NCI-H2029 treated with DMSO at 0.1 percent for 48 hours (cell line): ENCODE measurements around the gene TRIM71.
A peak's percentile ranks its signal among the peaks of the same experiment; 100 is the strongest.
"Not testable (repeated sequence)": the region's sequence is repeated elsewhere in the genome, so short reads cannot be mapped to it uniquely, and the experiment has no call there.

Source experiments
- DNase-seq: peaks from one replicate; lab custom pipeline; 2025; lab: John Stamatoyannopoulos, UW

Gene TRIM71

DNA sequence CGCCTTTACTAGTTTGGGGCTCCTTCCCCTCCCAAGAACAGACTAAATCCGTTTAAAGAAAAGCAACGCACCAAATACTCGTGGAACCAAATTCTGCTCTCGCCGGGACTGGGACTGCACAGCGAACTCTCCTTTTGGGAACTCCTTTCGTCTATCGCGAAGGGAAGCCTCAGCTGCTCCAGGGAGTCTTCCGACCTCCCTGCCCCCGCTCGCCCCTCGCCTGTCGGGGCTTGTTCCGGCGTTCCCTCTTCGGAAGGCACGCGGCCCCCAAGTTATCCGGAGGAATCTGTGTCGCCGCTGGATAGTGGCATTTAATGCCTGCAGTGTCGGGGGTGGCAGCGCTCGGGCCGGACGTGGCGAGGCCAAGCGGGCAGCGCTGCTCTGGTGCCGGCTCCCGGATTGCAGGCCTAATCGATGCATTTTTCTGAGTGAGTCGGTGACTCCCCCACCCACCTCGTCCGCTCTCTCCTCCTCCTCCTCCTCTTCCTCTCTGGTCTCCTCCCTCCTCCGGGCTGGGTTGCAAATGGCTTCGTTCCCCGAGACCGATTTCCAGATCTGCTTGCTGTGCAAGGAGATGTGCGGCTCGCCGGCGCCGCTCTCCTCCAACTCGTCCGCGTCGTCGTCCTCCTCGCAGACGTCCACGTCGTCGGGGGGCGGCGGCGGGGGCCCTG is at the start of gene TRIM71:
TSS of gene TRIM71 (plus strand) at position 440 of the 671 bp plus-strand sequence. CDS start at position 524, 84 bp downstream.
- DNase-seq = no peak

DNA sequence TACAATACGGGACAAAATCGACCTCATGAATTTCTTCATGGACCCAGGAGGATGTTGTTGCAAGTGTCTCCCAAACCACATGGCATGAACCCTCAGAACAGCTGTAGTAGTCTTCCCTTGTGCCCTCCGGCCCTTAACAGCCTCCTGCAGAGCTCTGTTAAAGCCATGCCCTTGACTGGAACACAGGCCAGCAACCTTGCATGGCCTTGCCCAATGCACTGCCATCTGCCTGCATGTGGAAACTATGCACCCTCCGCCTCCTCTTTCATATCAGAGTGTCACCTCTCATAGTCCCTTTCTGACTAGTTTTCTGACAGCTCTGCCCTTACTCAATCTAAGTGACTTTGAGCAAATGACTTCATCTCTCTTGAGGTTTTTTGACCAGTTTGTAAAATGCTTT is 39.4 kb upstream of the TRIM71 start:
- no peak for DNase-seq

DNA sequence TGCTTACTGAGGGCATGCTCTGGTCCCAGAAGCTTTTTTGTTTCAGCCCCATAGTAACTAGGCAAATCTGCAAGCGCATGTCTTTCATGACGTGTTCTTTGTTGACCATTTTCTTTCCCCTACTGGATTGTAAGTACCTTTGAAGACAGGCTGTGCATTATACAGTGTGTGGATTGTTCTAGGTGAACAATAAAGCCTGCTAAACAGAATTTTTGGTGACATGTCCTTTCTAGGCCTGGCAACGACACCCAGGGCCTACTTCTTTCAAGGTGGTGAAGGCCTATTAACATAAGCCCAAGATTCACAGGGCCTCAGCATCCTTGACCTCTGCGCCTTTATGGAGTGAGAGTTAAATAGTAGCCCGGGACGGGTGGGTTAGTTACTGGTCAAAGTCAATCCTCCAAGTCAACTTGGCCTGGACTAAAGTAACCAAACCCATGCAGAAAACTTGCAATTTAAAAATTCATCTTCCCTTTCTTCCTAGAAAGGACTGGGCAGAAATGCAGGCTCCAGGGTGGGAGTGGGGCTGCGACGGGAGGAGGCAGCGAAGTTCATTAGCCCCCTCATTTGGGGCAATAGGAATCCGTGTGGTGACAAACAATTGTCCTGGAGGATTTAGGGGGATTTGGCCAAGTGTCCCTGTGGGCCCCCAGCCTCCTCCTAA is 37.6 kb upstream of the TRIM71 start:
- no peak for DNase-seq

DNA sequence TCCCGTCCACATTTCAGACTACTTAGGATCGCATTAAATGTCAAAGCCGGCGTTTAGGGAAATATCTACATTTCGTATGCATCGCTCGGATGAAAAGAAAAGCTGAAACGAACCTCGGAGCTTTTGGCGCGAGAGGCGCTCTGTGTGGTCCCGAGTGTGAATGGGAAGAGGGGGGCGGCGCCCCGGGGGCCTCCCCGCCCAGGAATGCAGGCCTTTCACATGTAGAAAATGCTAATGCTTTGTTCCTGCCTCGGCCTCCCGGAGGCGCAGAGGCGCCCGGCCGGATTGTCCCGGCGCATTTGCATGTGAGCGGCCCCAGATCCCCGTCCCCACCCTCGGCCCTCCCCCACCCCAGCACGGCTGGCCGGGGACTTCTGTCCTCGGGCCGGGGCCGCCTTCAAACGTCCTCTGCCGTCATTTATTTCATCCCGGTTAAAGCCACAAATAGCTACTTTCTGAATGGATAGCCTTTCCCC is 37.0 kb upstream of the TRIM71 start:
- no peak for DNase-seq

DNA sequence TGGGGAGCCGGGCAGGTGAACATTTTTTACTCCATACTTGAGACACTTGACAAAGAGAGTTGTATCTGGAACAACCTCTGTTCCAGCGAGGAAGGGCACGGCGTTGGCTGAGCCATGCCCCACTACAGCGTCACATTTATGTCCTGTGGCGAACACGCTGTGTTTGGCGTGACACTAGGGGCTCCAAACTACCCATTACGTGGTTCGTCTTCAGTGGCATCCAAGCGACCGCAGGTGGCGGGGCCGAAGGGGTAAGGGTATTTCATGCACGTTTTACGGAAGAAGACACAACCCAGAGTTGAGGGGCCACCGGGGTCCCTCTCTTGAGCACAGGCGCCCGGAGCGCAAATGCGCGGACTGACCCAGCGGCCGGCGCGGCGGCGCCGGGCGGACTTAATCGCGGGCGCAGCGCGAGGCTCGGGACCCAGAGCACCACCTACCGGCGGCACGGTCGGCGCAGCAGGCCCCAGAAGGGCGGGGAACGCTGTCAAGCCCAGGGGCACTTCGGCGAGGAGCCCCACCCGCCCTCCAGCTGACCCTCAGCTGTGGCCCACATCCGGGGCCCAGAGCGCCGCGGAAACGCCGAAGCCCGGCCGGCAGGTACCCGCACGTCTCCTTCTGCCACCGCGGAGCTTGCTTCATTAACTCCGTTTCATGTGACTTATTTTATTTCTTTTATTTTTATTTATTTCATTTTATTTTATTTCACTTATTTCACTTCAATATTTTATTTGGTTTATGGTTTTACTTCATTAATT is 36.4 kb upstream of the TRIM71 start:
- DNase-seq = peak; percentile 50

DNA sequence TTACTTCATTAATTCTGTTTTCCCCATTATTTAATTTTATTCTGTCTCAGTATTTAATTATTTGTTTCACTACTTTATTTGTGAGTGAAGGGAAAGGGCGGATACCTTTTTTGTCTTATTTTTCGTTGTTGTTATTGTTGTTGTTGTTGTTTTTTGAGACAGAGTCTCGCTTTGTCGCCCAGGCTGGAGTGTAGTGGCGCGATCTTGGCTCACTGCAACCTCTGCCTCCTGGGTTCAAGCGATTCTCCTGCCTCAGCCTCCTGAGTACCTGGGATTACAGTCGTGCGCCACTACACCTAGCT is 35.9 kb upstream of the TRIM71 start:
- DNase-seq = not testable (repeated sequence)

DNA sequence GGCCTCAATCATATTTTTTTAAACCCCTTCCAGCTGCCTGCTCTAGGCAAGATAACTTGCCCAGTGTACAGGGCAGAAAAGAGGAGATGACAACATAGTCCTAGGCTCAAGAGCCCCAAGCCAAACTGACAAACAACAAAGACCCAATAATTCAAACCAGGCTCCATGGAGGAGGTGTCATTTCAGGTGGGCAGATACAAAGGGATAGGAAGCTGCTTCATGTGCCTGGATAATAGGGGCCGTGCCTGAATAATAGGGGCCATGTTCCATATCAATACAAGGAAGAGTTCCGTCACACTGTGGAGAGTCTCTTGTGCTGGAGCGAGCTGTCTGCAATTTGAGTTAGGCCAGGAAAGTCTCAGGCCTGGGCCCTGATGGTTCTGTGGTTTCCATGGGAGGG is 35.4 kb upstream of the TRIM71 start:
- no peak for DNase-seq

DNA sequence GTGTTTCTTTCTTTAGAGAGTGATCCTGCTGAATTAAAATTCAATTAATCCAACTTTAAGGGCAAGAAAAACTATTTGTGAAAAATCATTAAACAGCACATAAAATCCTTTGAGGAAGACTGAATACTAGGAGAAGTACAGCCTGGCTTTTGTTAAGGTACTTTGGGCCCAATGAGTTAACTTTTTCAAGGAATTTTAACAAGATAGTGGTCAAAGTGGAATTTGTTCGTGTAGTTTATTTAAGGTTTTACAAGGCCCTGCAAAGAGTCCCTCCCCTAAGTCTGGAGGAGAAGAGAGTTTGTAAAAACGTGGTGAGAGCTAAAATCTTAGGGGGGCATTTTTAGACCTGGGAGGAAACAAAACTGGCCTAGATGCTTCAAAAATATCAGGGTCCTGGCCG is 26.0 kb upstream of the TRIM71 start:
- DNase-seq = no peak

DNA sequence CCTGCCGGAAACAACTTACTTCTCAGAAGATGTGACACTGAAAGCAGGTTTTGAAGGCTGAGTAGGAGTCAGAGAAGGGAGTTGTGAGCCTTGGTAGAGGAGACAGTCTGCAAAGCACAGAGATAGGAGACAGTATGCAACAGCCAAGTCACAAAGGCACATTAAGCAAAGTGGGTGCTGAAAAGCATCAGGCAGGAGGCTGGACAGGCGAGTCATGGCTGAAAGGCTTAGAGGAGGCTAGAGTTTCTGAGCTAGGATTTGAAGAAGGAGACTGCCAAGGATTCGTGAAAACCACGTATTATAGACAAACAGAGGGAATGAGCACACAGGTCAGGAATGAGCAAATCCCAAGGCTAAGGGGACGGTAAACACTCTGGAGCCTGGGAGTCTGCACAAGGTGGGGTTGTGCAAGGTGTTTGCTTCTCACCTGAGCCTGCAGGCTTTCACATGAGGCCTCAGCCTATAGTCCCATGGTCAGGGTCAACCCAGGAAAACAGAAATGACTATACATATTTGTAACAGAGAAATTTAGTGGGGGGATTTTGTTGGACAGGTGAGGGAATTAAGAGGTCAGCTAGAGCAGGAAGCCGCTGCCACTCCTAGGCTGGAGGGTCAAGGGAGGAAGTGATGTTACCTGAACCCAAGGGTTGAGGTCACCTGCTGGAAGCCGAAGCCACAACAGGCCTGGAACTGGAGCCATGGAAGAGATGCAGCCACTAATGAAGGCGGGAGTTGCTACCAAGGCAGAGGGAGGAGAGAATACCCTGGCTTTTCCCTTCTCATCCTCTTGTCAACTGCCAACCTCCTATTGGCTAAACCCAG is 23.1 kb upstream of the TRIM71 start:
- peak; percentile 29 for DNase-seq

DNA sequence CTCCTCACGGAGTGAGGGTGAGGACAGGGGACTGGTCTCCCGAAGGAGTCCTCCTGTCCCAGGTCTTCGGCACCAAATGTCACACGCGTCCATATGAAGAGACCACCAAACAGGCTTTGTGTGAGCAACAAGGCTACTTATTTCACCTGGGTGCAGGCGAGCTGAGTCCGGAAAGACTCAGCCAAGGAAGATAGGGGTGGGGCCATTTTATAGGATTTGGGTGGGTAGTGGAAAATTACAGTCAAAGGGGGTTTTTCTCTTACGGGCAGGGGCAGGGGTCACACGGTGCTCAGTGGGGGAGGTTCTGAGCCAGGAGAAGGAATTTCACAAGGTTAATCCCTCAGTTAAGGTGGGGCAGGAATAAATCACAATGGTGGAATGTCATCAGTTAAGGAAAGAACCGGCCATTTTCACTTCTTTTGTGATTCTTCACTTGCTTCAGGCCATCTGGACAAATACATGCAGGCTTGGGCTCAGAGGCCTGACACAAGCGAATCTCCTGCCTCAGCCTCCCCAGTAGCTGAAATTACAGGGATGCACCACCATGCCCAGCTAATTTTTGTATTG is 21.3 kb upstream of the TRIM71 start:
- DNase-seq = not testable (repeated sequence)

DNA sequence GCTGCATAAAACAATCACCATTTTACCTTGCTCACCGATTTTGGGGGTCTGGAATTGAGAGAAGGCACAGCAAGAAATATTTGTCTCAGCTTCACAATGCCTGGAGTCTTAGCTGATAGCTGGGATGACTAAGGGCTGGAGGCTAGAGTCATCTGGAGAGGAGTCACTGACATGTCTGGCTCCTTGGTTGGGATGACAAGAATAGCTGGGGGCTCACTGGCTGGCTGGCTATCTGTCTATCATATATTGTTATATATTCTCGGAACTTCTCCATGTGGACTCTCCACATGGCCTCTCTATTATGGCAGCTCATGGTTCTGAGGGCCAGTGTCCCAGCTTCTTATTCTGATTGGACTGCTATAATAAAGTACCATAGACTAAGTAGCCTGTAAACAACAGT is 20.0 kb upstream of the TRIM71 start:
- no peak for DNase-seq

DNA sequence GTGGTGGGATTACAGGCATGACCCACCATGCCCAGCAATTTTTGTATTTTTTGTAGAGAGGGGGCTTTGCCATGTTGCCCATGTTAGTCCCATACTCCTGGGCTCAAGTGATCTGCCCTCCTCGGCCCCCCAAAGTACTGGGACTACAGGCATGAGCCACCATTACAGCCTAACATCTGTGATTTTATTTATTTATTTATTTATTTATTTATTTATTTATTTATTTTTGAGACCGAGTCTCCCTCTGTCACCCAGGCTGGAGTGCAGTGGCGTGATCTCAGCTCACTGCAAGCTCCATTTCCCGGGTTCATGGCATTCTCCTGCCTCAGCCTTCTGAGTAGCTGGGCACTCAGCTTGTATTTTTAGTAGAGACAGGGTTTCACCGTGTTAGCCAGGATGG is 16.4 kb upstream of the TRIM71 start:
- DNase-seq = not testable (repeated sequence)

DNA sequence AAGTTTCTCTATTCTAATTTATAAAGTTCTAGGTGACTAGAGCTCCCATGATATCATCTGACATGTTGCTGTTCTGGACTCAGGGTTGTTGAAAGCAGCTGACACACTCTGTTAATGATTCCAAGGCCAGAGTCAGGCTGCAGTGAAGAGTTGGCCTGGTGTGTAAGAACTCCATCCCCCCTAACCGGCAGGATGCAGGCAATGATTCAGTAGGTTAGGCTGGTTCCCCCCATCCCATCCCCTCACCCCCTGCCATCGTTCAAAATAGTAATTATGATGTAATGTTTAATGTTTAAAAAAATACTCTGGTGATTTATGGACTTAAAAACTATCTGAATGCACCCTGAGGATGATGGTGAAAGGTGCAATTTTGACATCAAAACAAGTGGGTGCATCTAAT is 4.6 kb upstream of the TRIM71 start:
- no peak for DNase-seq

DNA sequence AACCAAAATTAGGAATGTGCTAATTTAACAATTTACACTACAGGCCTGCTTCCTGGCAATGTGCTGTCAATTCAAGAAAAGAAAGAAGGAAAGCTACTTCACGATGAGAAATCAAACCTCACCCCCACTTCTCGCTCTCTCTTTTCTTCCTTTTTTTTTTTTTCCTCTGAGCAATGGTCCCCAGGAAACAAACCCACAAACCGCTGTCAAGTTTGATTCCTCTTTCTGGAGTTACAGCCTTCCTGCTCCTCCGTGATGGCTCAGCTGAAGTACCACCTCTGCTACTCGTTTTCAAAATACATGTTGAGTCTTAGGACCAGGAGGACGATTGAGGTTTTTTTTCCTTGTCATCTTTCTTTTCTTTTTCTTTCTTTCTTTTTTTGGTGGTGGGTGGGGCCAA is 3.4 kb upstream of the TRIM71 start:
- no peak for DNase-seq

DNA sequence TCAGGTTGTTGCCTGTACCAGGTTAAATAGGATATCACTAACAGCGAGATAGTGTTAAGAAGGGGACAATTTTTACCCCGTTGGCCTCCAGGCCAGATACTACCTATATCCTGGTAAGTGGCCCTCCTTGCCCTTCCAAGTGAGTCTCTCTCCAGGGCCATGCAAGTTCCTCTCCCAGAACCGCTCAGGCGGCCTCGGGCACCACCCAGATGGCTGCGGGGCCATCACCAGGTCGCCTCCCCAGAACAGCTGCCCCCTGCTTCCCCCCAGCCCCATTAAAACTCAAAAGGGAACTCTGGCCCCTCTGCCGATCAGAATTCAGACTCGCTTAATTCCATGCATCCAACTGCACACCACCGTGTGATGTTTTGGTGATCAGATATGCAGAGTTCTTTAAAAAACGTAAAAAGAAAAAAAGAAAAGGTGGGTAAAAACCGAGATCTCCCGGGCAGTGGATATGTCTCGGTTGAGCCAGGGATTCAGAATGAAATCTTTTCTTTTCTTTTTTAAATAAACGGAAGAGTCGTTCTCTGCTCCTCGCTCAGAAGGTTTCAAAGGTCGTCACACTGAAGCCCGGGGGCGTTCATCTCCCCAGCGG is 1.9 kb upstream of the TRIM71 start:
- DNase-seq = no peak

DNA sequence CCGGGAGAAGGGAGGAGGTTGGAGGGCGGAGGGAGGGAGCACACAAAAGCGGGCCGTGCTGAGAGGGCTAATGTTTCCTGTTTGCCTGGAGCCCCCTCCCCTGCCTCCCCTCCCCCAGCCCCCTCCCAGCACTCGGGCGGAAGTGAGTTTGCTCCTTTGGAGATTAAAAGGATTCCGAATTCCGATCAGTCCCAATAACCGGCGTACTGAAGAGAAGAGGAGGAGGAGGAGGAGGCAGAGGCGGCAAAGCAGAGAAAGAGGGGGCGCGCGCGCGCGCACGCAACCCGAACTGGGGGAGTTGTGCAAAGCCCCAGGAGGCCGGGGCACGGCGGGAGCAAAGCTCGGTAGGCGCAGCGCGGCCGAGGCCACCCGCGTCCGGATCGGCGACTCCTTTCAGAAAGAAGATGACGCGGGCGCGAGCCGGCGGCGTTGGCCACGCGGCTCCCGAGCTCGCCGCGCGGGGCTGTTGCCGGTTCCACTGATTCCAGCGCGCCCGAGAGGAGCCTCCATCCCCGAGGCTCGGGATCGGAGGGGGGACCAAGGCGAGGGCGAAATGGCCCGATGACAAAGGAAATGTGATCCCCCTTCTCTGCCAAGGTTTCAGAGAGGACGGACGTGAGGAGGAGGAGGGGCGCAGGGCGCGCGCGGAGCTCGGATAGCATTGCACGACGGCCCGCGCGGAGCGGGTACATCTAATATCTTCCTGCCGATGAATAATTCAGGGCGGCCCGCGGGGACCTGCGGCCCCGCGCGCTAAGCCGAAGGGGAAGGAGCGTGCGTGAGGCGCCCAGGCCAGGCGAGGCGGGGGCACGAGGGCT is 1.1 kb upstream of the TRIM71 start:
- no peak for DNase-seq

DNA sequence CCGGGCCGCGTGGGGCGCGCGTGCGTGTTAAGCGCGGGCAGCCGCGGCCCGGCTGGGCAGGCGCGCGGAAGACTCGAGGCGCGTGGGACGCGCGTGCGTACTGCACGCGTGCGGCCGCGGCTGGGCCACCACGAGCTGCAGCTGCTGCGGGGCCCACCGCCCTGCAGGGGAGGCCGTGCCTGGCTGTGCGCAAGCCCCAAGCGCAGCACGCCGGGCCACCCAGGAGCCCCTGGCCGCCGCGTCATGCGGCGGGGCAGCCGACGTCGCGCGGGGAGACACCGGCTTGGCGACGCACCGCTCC is 590 bp upstream of the TRIM71 start:
- DNase-seq = no peak

DNA sequence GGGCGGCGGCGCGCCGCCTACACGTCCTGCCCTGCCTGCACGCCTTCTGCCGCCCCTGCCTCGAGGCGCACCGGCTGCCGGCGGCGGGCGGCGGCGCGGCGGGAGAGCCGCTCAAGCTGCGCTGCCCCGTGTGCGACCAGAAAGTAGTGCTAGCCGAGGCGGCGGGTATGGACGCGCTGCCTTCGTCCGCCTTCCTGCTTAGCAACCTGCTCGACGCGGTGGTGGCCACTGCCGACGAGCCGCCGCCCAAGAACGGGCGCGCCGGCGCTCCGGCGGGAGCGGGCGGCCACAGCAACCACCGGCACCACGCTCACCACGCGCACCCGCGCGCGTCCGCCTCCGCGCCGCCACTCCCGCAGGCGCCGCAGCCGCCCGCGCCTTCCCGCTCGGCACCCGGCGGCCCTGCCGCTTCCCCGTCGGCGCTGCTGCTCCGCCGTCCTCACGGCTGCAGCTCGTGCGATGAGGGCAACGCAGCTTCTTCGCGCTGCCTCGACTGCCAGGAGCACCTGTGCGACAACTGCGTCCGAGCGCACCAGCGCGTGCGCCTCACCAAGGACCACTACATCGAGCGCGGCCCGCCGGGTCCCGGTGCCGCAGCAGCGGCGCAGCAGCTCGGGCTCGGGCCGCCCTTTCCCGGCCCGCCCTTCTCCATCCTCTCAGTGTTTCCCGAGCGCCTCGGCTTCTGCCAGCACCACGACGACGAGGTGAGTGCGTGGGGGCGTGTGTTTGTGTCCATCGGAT is 602 bp downstream of the TRIM71 start:
- DNase-seq = no peak

DNA sequence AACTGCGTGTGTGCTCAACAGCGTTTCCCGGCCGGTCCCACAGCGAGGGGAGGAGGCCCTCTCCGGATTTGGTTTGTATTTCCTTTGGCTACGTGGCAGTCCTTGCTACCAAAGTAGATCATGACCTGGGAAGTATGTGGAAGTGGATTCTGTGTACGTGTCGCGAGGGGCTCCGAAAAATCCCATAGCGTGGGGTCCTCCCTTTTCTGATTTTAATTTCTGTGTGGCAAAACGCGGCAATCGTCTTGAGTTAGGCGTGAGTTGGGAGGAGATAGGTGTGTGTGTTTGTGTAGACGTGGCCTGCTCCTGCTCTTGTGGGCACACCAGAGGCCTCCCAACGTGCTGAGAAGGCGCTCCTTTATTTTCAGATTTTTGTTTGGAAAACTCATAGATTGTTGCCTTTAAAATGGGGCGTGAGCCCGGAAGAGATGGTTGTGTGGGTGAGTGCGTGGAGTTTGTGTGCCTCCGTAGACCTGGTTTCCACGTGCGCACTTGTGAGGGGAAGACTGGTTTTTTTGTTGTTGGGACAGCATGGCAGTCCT is 1.2 kb downstream of the TRIM71 start:
- no peak for DNase-seq
